Spleen (tissue), 11 donors: ENCODE measurements around the gene LRMDA. TPM values are rescaled to one million over a fixed set of nuclear protein-coding genes. Genes with fewer than 3 reads are reported as not detected.

Experiments
- DNase-seq: peaks from one replicate; pipeline ENCODE4 v3.0.0-alpha.2; 2020
- H3K27ac ChIP-seq, 8 donors: fragments of 200-600 bp; sonication (generic) in 7 of 8; 1 replicate in 4 of 8; 2 replicates in 4 of 8; pipeline versions ENCODE4 v1.5.0 to v1.8.0; 2016 to 2021; ENCODE audit warnings: inconsistent platforms in 4 of 8, mild to moderate bottlenecking in 4 of 8, moderate library complexity in 1 of 8
- H3K27me3 ChIP-seq, 7 donors: fragments of 200-600 bp; sonication (generic) in 6 of 7; replicated peaks in 1 of 7; 1 replicate in 4 of 7; 2 replicates in 3 of 7; pipeline versions ENCODE4 v1.5.0 to v1.8.0; 2016 to 2021; ENCODE audit warnings: inconsistent platforms in 3 of 7, mild to moderate bottlenecking in 1 of 7
- H3K36me3 ChIP-seq, 6 donors: fragments of 200-600 bp; sonication (generic) in 5 of 6; 1 replicate in 4 of 6; 2 replicates in 2 of 6; pipeline versions ENCODE4 v1.5.0 to v1.8.0; 2016 to 2021; ENCODE audit warnings: inconsistent platforms in 2 of 6
- H3K4me1 ChIP-seq, 6 donors: fragments of 200-600 bp; sonication (generic) in 5 of 6; 1 replicate in 3 of 6; 2 replicates in 3 of 6; pipeline versions ENCODE4 v1.5.0 to v1.8.0; 2016 to 2021; ENCODE audit warnings: inconsistent platforms in 3 of 6
- H3K4me3 ChIP-seq, 8 donors: fragments of 200-600 bp; sonication (generic) in 7 of 8; 1 replicate in 4 of 8; 2 replicates in 4 of 8; pipeline versions ENCODE4 v1.5.0 to v1.8.0; 2016 to 2021; ENCODE audit warnings: inconsistent platforms in 4 of 8, mild to moderate bottlenecking in 4 of 8, moderate library complexity in 2 of 8
- H3K9me3 ChIP-seq, 8 donors: fragments of 200-600 bp; sonication (generic) in 7 of 8; 1 replicate in 4 of 8; 2 replicates in 4 of 8; pipeline versions ENCODE4 v1.5.0 to v1.8.0; 2016 to 2021; ENCODE audit warnings: inconsistent platforms in 4 of 8
- POLR2A ChIP-seq, 3 donors: fragments of 450-650 bp; IDR thresholded peaks; one replicate each; pipeline ENCODE4 v1.5.1; 2017; ENCODE audit warnings: antibody characterized with exemption in 3 of 3, mild to moderate bottlenecking in 1 of 3
- POLR2AphosphoS5 ChIP-seq, 3 donors: sonication (generic); formaldehyde crosslinking; IDR thresholded peaks; one replicate each; pipeline ENCODE4 v1.5.1; 2017; ENCODE audit warnings: antibody characterized with exemption in 3 of 3
- WGBS, 5 donors: extraction: QIAGEN DNeasy Blood & Tissue Kit in 3 of 5; methylation state at CpG; one replicate each; pipeline versions ENCODE4 v1.1.5 to v1.1.7; 2013 to 2018; 5-methylcytosine and 5-hydroxymethylcytosine counted together
- intact Hi-C: fragments of 100-400 bp; cut with DNase I; formaldehyde crosslinking; loops from one replicate; pipeline ENCODE4 v1.15.0; 2023; ENCODE audit warnings: low total_unique reads
- polyA plus RNA-seq, 3 donors: library from polyadenylated mRNA; stranded (reverse); fragments of 200-250 nt; gene quantifications; one replicate each; pipeline ENCODE4 v1.2.1, GENCODE V29; 2013
- total RNA-seq, 7 donors: library from RNA; depleted of rRNA in 3 of 7; stranded (reverse); fragments of >200 nt in 3 of 7; fragmentation: NEBNext Ultra II Directional in 4 of 7; extraction: Animal tissue kit (Norgen Biotek cat#: 25700) in 4 of 7; gene quantifications; one replicate each; pipeline versions ENCODE4 v1.1.0 to v1.2.1, GENCODE V29; 2016 to 2021
- TF ChIP-seq, protein P1 (sequence below), 11 experiments: fragments of 200-600 bp in 7 of 11; fragments of 450-650 bp in 4 of 11; sonication (generic) in 4 of 11; IDR thresholded peaks in 8 of 11; conservative IDR thresholded peaks in 3 of 11; 1 replicate in 7 of 11; 2 replicates in 4 of 11; pipeline versions ENCODE4 v1.4.0 to v1.8.0; 2016 to 2021; ENCODE audit warnings: antibody characterized with exemption in 11 of 11, inconsistent platforms in 4 of 11, mild to moderate bottlenecking in 1 of 11
- donor health status: healthy with polysubstance abuse.
- donor health status: DM: no; HTN: no; CAD: no; lungs with moderate emphysema.
- donor health status: DM: no; HTN: no; CAD: no.
- donor health status: Bipolar disorder and iron deficiency.
- donor health status: healthy.
- donor health status: DM: no; HTN: no; CAD: no.
- donor health status: DM: yes; HTN: yes; CAD: no.

LRMDA gene
- total and polyA plus RNA-seq, 10 donors = 7.3 to 46.6 (median 28.2) TPM

DNA sequence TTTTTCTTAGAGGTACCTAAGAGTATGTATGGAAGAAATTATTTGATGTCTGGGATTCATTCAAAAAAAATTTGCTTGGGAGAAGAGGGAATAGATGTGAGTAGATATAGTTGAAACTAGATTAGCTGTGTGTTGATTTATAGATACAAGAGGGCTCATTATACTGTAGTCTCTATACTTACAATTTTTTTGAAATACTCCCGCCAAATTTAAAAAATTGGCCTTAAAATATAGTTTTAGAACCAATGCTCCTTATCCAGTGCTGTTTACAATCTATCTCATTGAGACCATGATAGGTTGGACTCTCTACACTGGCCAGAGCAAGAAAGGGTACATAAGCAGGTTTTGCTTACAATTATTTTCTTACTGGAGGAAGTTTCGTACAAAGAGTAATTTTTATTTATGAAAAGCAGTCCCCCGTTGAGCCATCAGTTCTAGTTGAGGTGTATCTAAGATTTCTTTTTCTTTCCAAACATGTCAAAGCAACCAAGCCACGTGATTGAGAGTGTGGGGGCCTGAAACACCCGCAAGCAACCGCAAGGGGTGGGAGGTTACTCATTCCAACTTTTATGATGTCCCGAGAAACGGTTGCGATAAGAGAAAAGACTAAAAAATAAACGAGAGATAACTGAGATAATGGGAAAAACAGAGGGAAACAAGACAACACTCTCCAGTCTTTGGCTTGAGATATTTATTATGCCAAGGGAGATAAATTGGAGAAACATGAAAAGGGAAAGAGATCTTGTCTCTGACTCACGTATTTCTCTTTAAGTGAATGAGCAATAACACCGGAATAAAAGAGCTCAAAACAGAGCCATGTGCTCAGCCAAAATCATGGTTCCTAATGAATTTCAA is 729.2 kb downstream of the LRMDA start:
- peaks cover 0 to 8% (median 6%) of the 10 kb centered on the region in 8 donors for H3K9me3 ChIP-seq
- H3K36me3 ChIP-seq = no peaks in the 10 kb centered on the region
- no peaks in the 10 kb centered on the region for H3K4me1 ChIP-seq
- H3K4me3 ChIP-seq = no peak overlapping the region
- H3K27ac ChIP-seq = no peak overlapping the region
- TF ChIP-seq POLR2AphosphoS5 (IDR thresholded peaks at IDR 0.05) = no peak
- TF ChIP-seq, protein P1, sequence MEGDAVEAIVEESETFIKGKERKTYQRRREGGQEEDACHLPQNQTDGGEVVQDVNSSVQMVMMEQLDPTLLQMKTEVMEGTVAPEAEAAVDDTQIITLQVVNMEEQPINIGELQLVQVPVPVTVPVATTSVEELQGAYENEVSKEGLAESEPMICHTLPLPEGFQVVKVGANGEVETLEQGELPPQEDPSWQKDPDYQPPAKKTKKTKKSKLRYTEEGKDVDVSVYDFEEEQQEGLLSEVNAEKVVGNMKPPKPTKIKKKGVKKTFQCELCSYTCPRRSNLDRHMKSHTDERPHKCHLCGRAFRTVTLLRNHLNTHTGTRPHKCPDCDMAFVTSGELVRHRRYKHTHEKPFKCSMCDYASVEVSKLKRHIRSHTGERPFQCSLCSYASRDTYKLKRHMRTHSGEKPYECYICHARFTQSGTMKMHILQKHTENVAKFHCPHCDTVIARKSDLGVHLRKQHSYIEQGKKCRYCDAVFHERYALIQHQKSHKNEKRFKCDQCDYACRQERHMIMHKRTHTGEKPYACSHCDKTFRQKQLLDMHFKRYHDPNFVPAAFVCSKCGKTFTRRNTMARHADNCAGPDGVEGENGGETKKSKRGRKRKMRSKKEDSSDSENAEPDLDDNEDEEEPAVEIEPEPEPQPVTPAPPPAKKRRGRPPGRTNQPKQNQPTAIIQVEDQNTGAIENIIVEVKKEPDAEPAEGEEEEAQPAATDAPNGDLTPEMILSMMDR (IDR thresholded peaks at IDR 0.05 in 8 of 11, conservative IDR thresholded peaks at IDR 0.05 in 3 of 11) = no peak
- TF ChIP-seq POLR2A (IDR thresholded peaks at IDR 0.05) = no peak
- H3K27me3 ChIP-seq = no peaks in the 10 kb centered on the region
- 72 to 87% (median 84%) methylated on average over 12 of the region's 12 CpGs for WGBS, 5 donors
- intact Hi-C loops = no loop called here
- DNase-seq = no peak

DNA sequence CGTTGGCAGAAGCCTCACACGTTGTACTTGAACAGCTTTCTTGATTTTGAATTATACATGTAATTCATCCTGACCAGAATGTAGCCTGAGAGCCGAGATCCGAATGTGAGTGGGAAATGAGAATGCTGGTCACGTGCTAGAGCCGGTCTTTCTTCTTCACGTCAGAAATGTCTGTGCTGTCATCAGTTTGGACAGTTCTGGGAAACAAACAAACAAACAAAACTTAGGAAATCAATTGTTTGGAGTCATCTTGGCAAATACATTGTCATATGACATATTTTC is 729.8 kb downstream of the LRMDA start:
- no peak for DNase-seq
- Histone ChIP-seq H3K36me3 (no peaks in the 10 kb centered on the region), H3K4me1 (no peaks in the 10 kb centered on the region), H3K9me3 (peaks cover 0 to 14% (median 10%) of the 10 kb centered on the region in 8 donors), H3K27me3 (no peaks in the 10 kb centered on the region), H3K4me3 (no peak overlapping the region), H3K27ac (no peak overlapping the region)
- TF ChIP-seq, protein P1 (IDR thresholded peaks at IDR 0.05 in 8 of 11, conservative IDR thresholded peaks at IDR 0.05 in 3 of 11) = no peak
- no peak for TF ChIP-seq POLR2A (IDR thresholded peaks at IDR 0.05)
- no peak for TF ChIP-seq POLR2AphosphoS5 (IDR thresholded peaks at IDR 0.05)
- 81 to 88% (median 86%) methylated on average over 7 of the region's 7 CpGs for WGBS, 5 donors
- intact Hi-C loops = no loop called here

DNA sequence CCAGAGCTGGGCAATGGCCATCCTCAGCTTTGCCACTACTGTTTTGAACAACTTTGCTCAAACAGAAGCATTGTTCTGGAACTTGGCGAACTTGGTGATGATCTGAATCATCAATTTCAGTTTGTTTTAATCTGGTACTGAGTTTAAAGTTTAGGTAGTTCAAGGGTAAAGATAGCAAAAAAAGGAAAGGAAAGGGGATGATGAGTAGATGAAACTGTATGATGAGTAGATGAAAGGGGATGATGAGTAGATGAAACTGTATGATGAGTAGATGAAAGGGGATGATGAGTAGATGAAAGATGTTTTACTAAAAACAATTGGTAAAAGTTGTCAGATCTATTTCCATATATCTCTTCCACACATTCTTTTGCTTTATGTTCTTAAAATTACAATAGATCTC is 737.0 kb downstream of the LRMDA start:
- no peak for DNase-seq
- H3K27me3 ChIP-seq = no peaks in the 10 kb centered on the region
- intact Hi-C loops = no loop called here
- H3K4me3 ChIP-seq = no peak overlapping the region
- 87 to 98% (median 87%) methylated on average over 1 of the region's 1 CpG for WGBS, 5 donors
- H3K9me3 ChIP-seq = peaks cover 0 to 19% (median 12%) of the 10 kb centered on the region in 8 donors
- TF ChIP-seq POLR2A (IDR thresholded peaks at IDR 0.05) (no peak), POLR2AphosphoS5 (IDR thresholded peaks at IDR 0.05) (no peak)
- TF ChIP-seq, protein P1 (IDR thresholded peaks at IDR 0.05 in 8 of 11, conservative IDR thresholded peaks at IDR 0.05 in 3 of 11) = no peak
- no peak overlapping the region for H3K27ac ChIP-seq
- no peaks in the 10 kb centered on the region for H3K4me1 ChIP-seq
- H3K36me3 ChIP-seq = no peaks in the 10 kb centered on the region

DNA sequence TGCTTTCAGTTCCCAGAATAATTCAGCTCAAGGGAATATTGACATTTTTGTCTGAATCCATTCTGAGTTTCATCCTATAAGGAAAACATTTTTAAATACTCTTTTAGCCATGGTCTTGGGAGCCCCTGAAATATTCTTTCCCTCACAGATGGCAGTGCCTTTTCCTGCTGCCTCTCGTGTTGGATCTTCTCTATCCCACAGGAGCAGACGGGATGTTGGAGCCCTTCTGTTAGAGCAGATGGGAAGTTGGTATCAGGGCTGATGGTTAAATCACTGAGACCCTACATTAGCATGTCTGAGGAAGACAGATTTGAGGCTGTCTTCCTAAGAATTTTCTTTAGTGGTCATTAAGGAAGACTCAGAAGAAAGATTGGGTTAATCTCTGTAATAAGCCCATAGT is 737.8 kb downstream of the LRMDA start:
- Histone ChIP-seq H3K36me3 (no peaks in the 10 kb centered on the region), H3K4me1 (no peaks in the 10 kb centered on the region), H3K27ac (no peak overlapping the region), H3K27me3 (no peaks in the 10 kb centered on the region), H3K4me3 (no peak overlapping the region), H3K9me3 (peaks cover 0 to 19% (median 12%) of the 10 kb centered on the region in 8 donors)
- intact Hi-C loops = no loop called here
- DNase-seq = no peak
- TF ChIP-seq POLR2A (IDR thresholded peaks at IDR 0.05) (no peak), POLR2AphosphoS5 (IDR thresholded peaks at IDR 0.05) (no peak)
- TF ChIP-seq, protein P1 (IDR thresholded peaks at IDR 0.05 in 8 of 11, conservative IDR thresholded peaks at IDR 0.05 in 3 of 11) = no peak
- 85 to 95% (median 86%) methylated on average over 2 of the region's 2 CpGs for WGBS, 5 donors
